ENCODE data around the gene SGSH. TPM values are rescaled to one million over a fixed set of nuclear protein-coding genes. Genes with fewer than 3 reads are reported as not detected.

Gene SGSH
- total RNA-seq, result 22.7 and 26.4 TPM in 2 replicates

DNA sequence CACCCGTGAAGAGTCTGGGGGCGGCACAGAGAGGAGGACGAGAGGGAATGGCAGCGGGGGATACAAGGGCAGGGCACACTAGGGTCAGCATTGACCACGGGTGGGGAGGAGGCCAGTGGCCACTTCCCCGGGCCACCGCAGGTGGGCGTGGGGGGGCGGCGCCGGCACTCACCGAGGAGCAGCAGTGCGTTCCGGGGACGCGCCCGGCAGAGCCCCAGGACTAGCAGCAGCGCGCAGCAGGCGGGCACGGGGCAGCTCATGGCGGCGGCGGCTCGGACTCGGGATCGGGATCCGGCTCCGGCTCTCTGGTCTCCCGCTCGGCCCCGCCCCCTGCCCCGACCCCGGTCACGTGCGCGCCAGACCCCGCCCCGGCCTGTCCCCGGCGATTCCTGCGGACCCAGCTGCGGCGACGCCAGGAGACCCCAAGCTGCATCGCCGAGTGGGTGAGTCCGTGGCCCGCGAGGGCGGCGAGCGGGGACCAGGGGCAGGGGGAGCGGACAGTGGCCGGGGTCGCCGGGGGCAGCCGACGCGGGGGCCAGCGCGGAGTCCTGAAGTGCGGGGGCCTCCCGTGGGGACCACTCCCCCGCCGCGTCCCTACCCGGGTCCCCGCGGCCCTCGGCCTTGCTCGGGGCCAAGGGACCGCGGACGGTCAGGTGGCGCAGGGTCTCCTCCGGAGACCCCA lies at the start of gene SGSH, which contains the start of gene SLC26A11:
Gene SGSH (minus strand): TSS at position 280 of the 682 bp plus-strand sequence. CDS start 20 bp downstream, at position 260.
Gene SLC26A11 (plus strand): TSS at position 374 of the 682 bp plus-strand sequence. CDS start 1,134 bp downstream, outside the sequence.
- no peaks in the 10 kb centered on the region for H3K27me3 ChIP-seq (ENCODE audit: control insufficient read depth, insufficient read depth, low read length)
- peak; percentile 12 for DNase-seq (ENCODE audit: low read depth)
- peaks cover 2% of the 10 kb centered on the region for H3K36me3 ChIP-seq (ENCODE audit: control insufficient read depth, insufficient read depth, low read length)
- H3K4me3 ChIP-seq (ENCODE audit: low read depth, low read length), result peak within 1 kb of the TSS; percentile 78
- TF ChIP-seq, protein P1, sequence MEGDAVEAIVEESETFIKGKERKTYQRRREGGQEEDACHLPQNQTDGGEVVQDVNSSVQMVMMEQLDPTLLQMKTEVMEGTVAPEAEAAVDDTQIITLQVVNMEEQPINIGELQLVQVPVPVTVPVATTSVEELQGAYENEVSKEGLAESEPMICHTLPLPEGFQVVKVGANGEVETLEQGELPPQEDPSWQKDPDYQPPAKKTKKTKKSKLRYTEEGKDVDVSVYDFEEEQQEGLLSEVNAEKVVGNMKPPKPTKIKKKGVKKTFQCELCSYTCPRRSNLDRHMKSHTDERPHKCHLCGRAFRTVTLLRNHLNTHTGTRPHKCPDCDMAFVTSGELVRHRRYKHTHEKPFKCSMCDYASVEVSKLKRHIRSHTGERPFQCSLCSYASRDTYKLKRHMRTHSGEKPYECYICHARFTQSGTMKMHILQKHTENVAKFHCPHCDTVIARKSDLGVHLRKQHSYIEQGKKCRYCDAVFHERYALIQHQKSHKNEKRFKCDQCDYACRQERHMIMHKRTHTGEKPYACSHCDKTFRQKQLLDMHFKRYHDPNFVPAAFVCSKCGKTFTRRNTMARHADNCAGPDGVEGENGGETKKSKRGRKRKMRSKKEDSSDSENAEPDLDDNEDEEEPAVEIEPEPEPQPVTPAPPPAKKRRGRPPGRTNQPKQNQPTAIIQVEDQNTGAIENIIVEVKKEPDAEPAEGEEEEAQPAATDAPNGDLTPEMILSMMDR (IDR thresholded peaks at IDR 0.05; ENCODE audit: insufficient read depth, low read length, poor library complexity, severe bottlenecking), result no peak

DNA sequence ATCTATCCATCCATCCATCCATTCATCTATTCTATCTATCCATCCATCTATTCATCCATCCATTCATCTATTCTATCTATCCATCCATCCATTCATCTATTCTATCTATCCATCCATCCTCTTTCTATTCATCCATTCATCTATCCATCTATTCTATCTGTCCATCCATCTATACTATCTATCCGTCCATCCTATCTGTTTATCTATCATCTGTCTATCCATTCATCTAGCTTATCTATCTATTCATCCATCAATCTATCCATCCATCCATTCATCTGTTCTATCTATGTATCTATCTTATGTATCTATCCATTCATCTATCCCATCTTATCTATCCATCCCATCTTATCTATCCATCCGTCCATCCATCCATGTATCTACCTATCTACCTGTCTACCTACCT lies 49.3 kb upstream of the SGSH start:
- DNase-seq (ENCODE audit: low read depth), result no peak
- Histone ChIP-seq H3K4me3 (ENCODE audit: low read depth, low read length) (no peak overlapping the region), H3K36me3 (ENCODE audit: control insufficient read depth, insufficient read depth, low read length) (peaks cover 6% of the 10 kb centered on the region), H3K27me3 (ENCODE audit: control insufficient read depth, insufficient read depth, low read length) (no peaks in the 10 kb centered on the region)
- TF ChIP-seq, protein P1 (IDR thresholded peaks at IDR 0.05; ENCODE audit: insufficient read depth, low read length, poor library complexity, severe bottlenecking), result no peak

DNA sequence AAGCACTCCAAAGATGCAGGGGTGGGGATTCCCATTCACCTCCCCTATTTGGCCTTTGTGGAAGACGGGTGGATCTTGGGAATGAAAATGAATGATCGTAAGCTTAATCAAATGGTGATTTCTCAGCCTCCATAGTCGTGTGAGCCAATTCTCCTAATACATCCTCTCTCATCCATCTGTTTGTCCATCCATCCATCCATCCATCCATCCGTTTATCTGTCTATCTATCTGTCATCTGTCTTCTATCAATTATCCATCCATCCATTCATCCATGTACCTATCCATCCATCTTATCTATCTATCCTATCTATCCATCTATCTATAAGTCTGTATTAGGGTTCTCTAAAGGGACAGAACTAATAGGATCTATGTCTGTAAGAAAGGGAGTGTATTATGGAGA lies 48.3 kb upstream of the SGSH start:
- TF ChIP-seq, protein P1 (IDR thresholded peaks at IDR 0.05; ENCODE audit: insufficient read depth, low read length, poor library complexity, severe bottlenecking), result no peak
- DNase-seq (ENCODE audit: low read depth), result no peak
- Histone ChIP-seq H3K36me3 (ENCODE audit: control insufficient read depth, insufficient read depth, low read length) (peaks cover 6% of the 10 kb centered on the region), H3K27me3 (ENCODE audit: control insufficient read depth, insufficient read depth, low read length) (no peaks in the 10 kb centered on the region), H3K4me3 (ENCODE audit: low read depth, low read length) (no peak overlapping the region)

DNA sequence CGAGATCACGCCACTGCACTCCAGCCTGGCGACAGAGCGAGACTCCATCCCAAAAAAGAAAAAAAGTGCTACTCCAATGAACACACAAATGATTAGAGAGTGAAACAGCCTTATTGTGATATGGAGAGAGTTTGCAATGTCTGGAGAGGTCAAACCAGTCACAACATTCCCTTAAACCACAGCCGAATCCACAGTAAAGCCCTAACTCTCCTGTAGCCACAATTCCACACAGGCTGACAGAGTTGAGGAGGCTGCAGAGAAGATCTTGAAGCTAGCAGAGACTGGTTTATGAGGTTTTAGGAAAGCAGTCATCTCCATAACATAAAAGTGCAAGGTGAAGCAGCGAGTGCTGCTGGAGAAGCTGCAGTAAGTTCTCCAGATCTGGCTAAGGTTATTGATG lies 47.3 kb upstream of the SGSH start:
- no peak for DNase-seq (ENCODE audit: low read depth)
- TF ChIP-seq, protein P1 (IDR thresholded peaks at IDR 0.05; ENCODE audit: insufficient read depth, low read length, poor library complexity, severe bottlenecking), result no peak
- no peaks in the 10 kb centered on the region for H3K27me3 ChIP-seq (ENCODE audit: control insufficient read depth, insufficient read depth, low read length)
- no peak overlapping the region for H3K4me3 ChIP-seq (ENCODE audit: low read depth, low read length)
- H3K36me3 ChIP-seq (ENCODE audit: control insufficient read depth, insufficient read depth, low read length), result peaks cover 6% of the 10 kb centered on the region

DNA sequence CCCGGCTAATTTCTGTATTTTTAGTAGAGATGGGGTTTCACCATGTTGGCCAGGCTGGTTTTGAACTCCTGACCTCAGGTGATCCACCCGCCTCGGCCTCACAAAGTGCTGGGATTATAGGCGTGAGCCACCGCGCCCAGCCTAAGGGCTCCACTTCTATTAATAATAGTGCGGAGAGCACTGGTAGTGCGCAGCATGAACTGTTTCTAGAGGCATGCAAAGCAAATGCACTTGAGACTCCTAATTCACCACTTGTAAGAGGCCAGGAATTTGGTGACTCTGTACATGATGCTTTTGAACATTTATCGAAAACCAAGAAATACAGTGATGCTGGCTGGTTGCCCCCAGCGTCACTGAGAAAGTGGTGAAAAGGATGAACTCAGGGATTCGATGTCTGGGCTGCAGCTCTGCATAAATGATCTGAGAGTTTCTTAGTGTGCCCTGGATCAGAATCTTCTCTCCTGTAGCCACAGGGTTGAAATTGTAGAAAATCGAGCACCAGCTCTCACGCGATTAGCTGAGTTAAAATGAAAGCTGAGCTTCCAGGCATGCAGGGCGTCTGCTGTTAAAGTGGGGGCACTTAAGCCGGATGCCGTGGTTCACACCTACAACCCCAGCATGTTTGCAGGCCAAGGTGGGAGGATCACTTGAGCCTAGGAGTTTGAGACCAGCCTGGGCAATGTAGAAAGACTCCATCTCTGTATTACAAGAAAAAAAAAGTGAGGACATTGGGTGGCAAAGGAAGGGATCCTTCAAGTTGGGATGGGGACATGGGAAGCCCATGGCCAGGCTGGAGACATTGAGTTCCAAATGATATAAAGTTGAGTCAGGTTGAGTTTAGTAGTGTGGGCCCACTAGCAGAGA lies 45.3 kb upstream of the SGSH start:
- Histone ChIP-seq H3K4me3 (ENCODE audit: low read depth, low read length) (no peak overlapping the region), H3K36me3 (ENCODE audit: control insufficient read depth, insufficient read depth, low read length) (peaks cover 6% of the 10 kb centered on the region), H3K27me3 (ENCODE audit: control insufficient read depth, insufficient read depth, low read length) (no peaks in the 10 kb centered on the region)
- TF ChIP-seq, protein P1 (IDR thresholded peaks at IDR 0.05; ENCODE audit: insufficient read depth, low read length, poor library complexity, severe bottlenecking), result no peak
- no peak for DNase-seq (ENCODE audit: low read depth)

Measured in kidney epithelial cell (primary cell).